GM12878 (cell line): Measurements from ENCODE around the gene FREM2.

Experiments
- CEBPB ChIP-seq, 2 experiments: fragments of 150-350 bp in 1 of 2; IDR thresholded peaks; 2 replicates each; pipeline ENCODE4 v1.6.1; 2012 to 2014; ENCODE audit warnings: low read depth in 2 of 2, low read length in 2 of 2, borderline replicate concordance in 1 of 2, inconsistent platforms in 1 of 2
- FOXK2 ChIP-seq: fragments of 450-650 bp; IDR thresholded peaks from 2 replicates; pipeline ENCODE4 v1.6.1; 2017; ENCODE audit warnings: mild to moderate bottlenecking, moderate library complexity
- POLR2A ChIP-seq: IDR thresholded peaks from 2 replicates; pipeline ENCODE4 v1.6.1; 2011; ENCODE audit warnings: low read depth, mild to moderate bottlenecking, low read length
- SMC3 ChIP-seq: IDR thresholded peaks from 2 replicates; pipeline ENCODE4 v1.6.1; 2011; ENCODE audit warnings: low read length, improper control_type of control experiment, borderline replicate concordance
- TF ChIP-seq, protein P1 (sequence below), 3 experiments: IDR thresholded peaks in 2 of 3; conservative IDR thresholded peaks in 1 of 3; 2 replicates each; pipeline ENCODE4 v1.5.1; 2011; ENCODE audit warnings: low read depth in 3 of 3, low read length in 3 of 3, mild to moderate bottlenecking in 3 of 3, control low read depth in 2 of 3, moderate library complexity in 2 of 3, inconsistent platforms in 1 of 3, mixed read lengths in 1 of 3; ENCODE audit not compliant: control insufficient read depth in 2 of 3, insufficient read depth in 1 of 3; ENCODE audit errors: extremely low read depth in 1 of 3
- TF ChIP-seq, protein P2 (sequence below): IDR thresholded peaks from 2 replicates; pipeline ENCODE4 v1.6.1; 2012; ENCODE audit warnings: low read depth, low read length, improper control_type of control experiment

DNA sequence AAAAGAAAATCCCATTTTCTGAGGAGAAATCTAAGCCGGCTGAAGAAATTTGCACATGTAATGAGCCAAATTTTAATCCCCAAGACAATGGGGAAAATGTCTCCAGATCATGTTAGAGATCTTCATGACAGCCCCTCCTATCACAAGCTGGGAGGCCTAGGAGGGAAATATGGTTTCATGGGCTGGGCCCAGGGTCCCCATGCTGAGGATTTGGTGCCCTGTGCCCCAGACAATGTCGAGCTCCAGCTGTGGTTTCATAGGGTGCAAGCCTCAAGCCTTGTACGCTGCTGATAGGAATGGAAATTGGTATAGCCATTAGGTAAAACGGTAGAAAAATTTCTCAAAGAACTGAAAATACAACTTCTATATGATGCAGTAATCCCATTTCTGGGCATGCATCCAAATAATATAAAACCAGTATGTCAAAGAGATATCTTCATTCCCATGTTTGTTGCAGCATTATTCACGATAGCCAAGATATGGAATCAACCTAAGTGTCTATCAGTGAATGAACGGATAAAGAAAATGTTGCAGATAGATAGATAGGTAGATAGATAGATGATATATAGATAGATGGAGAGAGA, 19.3 kb upstream of the FREM2 start:
- TF ChIP-seq POLR2A (no peak), SMC3 (no peak), CEBPB (IDR thresholded peaks at IDR 0.05; ENCODE audit: borderline replicate concordance in 1 of 2, low read depth in 2 of 2, low read length in 2 of 2) (no peak), FOXK2 (no peak)
- TF ChIP-seq, protein P1, sequence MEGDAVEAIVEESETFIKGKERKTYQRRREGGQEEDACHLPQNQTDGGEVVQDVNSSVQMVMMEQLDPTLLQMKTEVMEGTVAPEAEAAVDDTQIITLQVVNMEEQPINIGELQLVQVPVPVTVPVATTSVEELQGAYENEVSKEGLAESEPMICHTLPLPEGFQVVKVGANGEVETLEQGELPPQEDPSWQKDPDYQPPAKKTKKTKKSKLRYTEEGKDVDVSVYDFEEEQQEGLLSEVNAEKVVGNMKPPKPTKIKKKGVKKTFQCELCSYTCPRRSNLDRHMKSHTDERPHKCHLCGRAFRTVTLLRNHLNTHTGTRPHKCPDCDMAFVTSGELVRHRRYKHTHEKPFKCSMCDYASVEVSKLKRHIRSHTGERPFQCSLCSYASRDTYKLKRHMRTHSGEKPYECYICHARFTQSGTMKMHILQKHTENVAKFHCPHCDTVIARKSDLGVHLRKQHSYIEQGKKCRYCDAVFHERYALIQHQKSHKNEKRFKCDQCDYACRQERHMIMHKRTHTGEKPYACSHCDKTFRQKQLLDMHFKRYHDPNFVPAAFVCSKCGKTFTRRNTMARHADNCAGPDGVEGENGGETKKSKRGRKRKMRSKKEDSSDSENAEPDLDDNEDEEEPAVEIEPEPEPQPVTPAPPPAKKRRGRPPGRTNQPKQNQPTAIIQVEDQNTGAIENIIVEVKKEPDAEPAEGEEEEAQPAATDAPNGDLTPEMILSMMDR (IDR thresholded peaks at IDR 0.05 in 2 of 3, conservative IDR thresholded peaks at IDR 0.05 in 1 of 3; ENCODE audit: control insufficient read depth in 2 of 3, extremely low read depth in 1 of 3, insufficient read depth in 1 of 3, low read depth in 3 of 3, low read length in 3 of 3) = no peak
- TF ChIP-seq, protein P2, sequence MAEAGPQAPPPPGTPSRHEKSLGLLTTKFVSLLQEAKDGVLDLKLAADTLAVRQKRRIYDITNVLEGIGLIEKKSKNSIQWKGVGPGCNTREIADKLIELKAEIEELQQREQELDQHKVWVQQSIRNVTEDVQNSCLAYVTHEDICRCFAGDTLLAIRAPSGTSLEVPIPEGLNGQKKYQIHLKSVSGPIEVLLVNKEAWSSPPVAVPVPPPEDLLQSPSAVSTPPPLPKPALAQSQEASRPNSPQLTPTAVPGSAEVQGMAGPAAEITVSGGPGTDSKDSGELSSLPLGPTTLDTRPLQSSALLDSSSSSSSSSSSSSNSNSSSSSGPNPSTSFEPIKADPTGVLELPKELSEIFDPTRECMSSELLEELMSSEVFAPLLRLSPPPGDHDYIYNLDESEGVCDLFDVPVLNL = no peak
